GM21447 (cell line): ENCODE data around the gene IL24.
"Not testable (repeated sequence)": the region's sequence is repeated elsewhere in the genome, so short reads cannot be mapped to it uniquely, and the experiment has no call there.

ENCODE experiments used
- ATAC-seq: cut with Tn5 transposase; IDR thresholded peaks from one replicate; pipeline ENCODE4 v1.9.1; 2021; ENCODE audit not compliant: unreplicated experiment

IL24 gene

GRCh38 chr1:206923961-206924557, 26.8 kb downstream of the IL24 start:
- ATAC-seq: not testable (repeated sequence)

DNA sequence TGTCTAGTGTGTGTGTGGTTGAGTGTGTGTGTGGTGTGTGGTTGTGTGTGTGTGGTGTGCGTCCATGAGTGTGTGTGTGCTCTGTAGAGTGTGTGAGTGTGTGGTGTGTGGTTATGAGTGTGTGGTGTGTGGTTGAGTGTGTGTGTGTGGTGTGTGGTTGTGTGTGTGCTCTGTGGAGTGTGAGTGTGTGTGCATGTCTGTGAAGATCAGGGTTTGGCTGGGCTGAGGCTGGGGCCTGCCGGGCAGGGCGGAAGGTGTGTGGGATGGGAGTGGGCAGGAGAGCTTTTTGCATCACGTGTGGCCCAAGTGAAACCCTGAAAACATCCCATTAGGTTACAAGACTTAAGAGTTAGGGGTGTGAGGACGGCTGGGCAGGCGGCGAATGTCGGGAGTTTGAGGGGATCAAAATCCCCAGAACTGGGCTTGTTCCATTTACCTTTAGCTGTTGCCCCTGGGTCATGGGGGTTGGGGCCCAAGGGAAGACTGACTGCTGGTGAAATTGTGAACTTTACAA, 27.4 kb downstream of the IL24 start:
- ATAC-seq: peak; percentile 28

- ATAC-seq: peak; percentile 53
These were observed 28.0 kb downstream of the IL24 start for GRCh38 chr1:206925106-206925736.

DNA sequence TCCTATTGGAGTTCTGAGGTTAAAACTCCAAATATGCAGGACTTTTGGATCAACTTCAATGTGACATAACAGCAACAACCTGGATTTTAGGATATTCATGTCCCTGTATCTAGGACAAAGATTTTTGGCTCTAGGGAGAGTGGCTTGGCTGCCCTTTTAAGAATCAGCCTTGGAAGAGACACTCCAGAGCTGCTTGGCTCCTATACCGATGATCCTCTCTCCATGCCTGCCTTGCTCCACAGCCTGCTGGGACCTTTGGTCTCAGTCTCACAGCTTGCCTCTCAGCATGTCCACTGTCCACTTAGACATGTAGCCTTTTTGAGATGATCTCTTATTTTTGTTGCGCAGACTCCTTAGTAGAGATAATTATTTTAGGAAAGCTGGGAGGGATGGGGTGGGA, 29.0 kb downstream of the IL24 start:
- ATAC-seq: no peak

DNA sequence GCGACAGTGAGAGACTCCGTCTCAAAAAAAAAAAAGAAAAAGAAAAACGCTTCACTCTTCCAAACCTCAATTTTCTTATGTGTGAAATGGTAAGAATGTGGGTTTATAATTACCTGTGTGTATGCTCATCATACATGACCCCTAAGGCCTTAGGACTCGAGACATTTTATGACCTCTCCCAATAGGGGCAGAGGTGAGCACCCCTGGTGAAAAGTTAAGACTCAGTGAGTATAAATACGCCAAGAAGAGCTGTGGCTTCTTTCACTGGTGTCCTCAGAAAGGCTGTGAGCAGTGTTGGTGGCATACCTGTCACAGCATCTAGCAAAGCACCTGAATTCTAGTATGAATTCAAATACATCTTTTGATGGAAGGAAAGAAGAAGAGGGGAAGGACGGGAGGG, 32.3 kb downstream of the IL24 start:
- ATAC-seq: no peak

GRCh38 chr1:206930210-206930798, 33.1 kb downstream of the IL24 start:
- peak; percentile 76 for ATAC-seq

DNA sequence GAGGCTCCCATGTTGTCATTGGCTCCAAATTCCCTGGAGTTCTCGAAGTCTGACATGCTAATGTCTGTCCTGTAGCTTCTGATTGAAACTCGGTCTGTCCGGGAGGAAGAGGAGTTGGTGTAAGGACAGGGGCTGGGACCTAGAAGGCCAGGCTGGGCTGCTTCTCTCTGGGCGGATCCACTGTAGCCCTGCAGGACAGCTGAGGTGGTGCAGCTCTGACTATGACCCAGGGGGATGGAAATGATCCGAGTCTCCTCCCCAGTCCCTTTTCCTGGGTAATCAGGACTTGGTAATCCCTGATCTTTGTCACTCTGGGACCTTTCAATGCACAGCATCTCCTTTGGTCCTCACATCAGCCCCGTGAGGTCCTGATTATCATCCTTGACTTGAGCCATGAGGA, 34.5 kb downstream of the IL24 start:
- no peak for ATAC-seq

- no peak for ATAC-seq
These were observed 34.9 kb downstream of the IL24 start for GRCh38 chr1:206932177-206932576.

DNA sequence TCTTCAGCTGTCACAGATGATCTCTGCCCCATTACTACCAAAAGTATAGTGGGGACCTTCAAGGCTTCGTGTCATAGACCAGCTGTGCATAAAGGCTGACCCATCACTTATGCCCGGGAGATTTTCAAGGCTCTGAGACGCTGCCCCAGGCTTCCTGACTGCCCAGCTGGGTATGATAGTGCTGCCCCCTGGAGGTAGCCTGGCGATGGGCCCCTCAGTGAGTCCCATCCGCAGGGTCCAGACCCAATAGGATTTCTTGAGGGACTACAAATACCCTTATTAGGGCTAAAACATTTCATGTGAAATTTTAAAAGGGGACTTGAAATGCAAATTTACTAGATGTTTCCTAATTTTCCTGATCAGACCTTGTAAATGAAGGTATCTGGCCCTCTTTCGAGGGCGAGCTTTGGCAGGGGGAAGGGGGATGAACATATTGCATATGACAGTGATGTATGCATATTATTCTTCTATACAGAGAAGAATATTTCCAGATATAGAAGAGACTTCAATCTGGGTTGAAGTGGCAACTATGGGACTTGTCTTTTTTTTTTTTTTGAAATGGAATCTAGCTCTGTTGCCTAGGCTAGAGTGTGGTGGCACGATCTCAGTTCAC, 36.2 kb downstream of the IL24 start:
- ATAC-seq: no peak

DNA sequence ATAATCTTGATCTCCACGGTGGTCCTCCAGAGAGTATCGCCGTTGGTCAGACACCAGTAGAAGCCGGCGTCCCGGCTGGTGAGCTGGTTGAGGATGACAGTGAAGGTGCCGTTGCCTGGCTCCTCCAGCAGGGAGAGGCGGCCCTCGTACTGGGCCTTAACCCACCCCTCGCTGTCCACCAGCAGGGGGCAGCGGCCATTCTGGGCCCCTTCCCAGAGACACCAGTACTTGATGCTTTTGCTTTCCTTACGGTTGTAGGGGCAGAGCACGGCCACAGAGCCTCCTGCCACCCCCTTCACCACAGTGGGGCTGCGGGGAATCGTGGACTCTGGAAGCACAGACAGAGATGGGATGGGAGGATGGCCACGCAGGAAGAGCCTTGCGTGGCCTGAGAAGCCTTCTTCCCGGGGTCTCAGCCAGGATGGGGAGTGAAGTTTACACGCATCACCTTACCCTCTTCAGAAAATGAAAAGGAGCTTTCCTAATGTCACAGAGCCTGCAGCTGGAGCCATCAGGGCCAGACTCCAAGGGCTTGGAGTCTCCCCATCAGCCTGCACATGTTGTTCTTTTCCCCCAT, 38.3 kb downstream of the IL24 start:
- ATAC-seq: no peak

GRCh38 chr1:206937425-206937824, 40.2 kb downstream of the IL24 start:
- ATAC-seq: no peak

- no peak for ATAC-seq
These were observed 41.9 kb downstream of the IL24 start for GRCh38 chr1:206939131-206939530.

DNA sequence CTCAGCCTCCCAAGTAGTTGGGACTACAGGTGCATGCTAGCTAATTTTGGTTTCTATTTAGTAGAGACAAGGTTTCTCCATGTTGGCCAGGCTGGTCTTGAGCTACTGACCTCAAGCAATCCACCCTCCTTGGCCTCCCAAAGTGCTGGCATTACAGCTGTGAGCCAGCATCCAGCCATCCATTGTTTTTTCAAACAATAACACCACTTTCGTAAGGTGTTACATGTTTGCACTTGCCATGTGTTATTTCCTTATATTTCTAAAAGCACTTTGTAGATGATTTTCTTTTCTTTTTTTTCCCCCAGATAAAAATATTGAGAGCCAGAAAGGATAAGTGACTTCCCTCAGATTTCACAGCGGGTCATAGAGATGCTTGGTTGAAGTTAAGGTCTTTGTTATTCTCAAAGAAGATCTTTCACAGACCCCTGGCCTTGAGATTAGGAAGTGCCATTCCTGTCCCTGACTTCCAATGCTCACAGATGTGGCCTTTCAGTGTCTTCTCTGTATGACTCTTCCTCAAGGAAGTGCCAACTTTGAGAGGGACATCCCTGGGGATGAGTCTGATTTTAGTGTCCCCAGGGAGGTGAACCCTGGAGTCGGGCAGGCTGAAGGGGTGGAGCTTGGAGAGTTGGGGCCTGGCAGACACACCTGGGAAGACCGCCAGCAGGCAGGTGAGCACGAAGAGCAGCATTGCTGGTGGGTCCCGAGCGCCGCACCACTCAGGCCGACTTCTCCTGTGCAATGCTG, 42.8 kb downstream of the IL24 start:
- ATAC-seq: no peak

DNA sequence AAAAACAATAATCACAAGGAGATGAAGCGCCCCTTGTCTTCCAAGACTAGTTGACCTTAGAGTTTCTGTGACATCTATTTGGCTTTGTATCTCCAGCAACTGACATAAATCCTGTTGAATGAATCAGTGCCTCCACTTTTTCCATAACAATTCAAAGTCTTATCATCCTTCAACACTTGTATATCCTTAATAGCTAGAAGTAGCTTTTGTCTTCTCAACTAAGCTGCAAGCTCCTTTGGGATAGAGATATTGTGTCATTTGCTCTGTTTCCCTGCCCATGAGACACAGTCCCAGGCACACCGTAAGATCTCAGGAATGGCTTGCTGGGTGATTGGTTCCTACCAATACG, 43.3 kb downstream of the IL24 start:
- ATAC-seq: no peak

GRCh38 chr1:206941766-206942418, 44.6 kb downstream of the IL24 start:
- no peak for ATAC-seq

- ATAC-seq: no peak
These were observed 47.5 kb downstream of the IL24 start for GRCh38 chr1:206944703-206945102.

DNA sequence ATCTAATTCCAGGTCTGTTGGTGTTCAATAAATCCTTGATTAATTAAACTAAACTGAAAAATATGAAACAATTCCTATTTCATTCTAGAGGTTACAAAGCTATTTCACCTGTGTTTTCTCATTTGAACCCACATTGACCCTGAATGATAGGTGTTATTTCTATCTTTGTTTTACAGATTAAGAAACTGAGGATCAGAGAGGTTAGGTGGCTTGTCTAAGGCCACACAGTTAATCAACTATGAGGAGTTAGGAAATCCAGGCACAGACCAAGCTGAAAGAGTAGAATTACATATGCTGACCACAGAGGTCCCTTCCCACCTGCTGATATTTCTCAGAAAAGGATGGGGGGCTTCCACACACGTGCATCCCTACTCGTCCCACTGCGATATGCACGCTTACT, 48.5 kb downstream of the IL24 start:
- no peak for ATAC-seq

DNA sequence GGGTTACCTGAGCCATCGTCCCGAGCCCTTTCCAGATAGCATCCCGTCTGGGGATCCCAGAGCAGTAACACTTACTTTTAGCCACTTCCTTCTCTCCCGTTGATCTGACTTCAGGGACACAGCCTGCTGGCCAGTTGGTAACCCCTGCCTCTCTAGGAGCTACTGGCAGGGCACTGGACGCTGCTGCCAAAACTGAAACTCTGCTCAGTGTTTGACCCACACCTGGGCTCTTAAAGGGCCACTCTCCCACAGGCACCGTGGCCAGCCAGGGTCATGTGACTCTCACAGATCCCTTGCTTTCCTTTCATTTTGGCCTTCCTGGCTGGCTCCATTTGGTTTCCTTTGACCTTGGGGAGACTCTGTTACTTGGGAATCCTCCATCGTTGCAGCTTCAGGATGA, 49.0 kb downstream of the IL24 start, which contains the start of gene PIGR:
PIGR (minus strand) TSS at position 206 of the 400 bp plus-strand sequence. CDS start 5,935 bp downstream, outside the sequence.
- ATAC-seq: no peak

- no peak for ATAC-seq
These were observed 50.0 kb downstream of the IL24 start for GRCh38 chr1:206947255-206947654.

GRCh38 chr1:206949208-206949607, 52.0 kb downstream of the IL24 start:
- no peak for ATAC-seq
